DMS153 treated with DMSO at 0.1 percent for 48 hours (cell line): ENCODE results near the gene EXT2.

Experiments
- DNase-seq: peaks from one replicate; lab custom pipeline; 2025; ENCODE audit not compliant: unreplicated experiment; lab: John Stamatoyannopoulos, UW

EXT2 gene

GRCh38 chr11:44263738-44264437 lies 168.4 kb downstream of the EXT2 start:
- no peak for DNase-seq

- DNase-seq: no peak
Measured at GRCh38 chr11:44264438-44264749, 168.9 kb downstream of the EXT2 start.

GRCh38 chr11:44264761-44265160 lies 169.3 kb downstream of the EXT2 start:
- no peak for DNase-seq

- no peak for DNase-seq
Measured at GRCh38 chr11:44266056-44266780, 170.7 kb downstream of the EXT2 start.

GRCh38 chr11:44267006-44267749 lies 171.7 kb downstream of the EXT2 start:
- no peak for DNase-seq

GRCh38 chr11:44267750-44268613 lies 172.5 kb downstream of the EXT2 start:
- DNase-seq: no peak

GRCh38 chr11:44268614-44269080 lies 173.2 kb downstream of the EXT2 start:
- no peak for DNase-seq

GRCh38 chr11:44269369-44270351 lies 174.2 kb downstream of the EXT2 start:
- no peak for DNase-seq

GRCh38 chr11:44270403-44271273 lies 175.2 kb downstream of the EXT2 start:
- no peak for DNase-seq

GRCh38 chr11:44271286-44271685 lies 175.8 kb downstream of the EXT2 start:
- DNase-seq: no peak

GRCh38 chr11:44274404-44274803 lies 178.9 kb downstream of the EXT2 start:
- DNase-seq: no peak

- DNase-seq: no peak
Measured at GRCh38 chr11:44275241-44275640, 179.8 kb downstream of the EXT2 start.

GRCh38 chr11:44275961-44276550 lies 180.6 kb downstream of the EXT2 start:
- no peak for DNase-seq

GRCh38 chr11:44277196-44278090 lies 182.0 kb downstream of the EXT2 start:
- no peak for DNase-seq

GRCh38 chr11:44279483-44279882 lies 184.0 kb downstream of the EXT2 start:
- no peak for DNase-seq

- DNase-seq: no peak
Measured at GRCh38 chr11:44280257-44280656, 184.8 kb downstream of the EXT2 start.

GRCh38 chr11:44281151-44281550 lies 185.7 kb downstream of the EXT2 start:
- no peak for DNase-seq
